Measurements from ENCODE around the gene TWNK. TPM values are rescaled to one million over a fixed set of nuclear protein-coding genes. Genes with fewer than 3 reads are reported as not detected.

The TWNK gene
- total RNA-seq, 1 donor from 2014 or later, result 5.1 TPM

DNA sequence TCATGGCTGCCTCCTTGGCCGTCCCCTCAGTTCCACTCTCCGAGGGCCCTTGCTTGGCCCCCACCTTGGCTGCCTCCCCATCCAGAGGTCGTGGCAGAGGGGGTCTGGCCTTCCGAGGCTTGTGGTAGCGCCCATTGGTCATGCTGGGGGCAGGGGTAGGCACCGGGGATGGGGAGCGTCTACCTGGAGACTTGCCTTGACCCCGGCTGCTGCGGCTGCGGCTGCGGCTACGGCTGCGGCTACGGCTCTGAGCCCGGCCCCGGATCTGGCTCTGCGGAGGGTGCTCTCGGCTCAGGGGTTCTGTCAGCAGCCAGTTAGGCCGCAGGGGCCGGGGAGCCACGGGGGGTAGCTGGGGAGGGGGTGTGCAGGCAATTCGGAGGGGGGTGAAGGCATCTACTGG lies 23.0 kb downstream of the TWNK start:
- no peak for DNase-seq (ENCODE audit: low read depth)

DNA sequence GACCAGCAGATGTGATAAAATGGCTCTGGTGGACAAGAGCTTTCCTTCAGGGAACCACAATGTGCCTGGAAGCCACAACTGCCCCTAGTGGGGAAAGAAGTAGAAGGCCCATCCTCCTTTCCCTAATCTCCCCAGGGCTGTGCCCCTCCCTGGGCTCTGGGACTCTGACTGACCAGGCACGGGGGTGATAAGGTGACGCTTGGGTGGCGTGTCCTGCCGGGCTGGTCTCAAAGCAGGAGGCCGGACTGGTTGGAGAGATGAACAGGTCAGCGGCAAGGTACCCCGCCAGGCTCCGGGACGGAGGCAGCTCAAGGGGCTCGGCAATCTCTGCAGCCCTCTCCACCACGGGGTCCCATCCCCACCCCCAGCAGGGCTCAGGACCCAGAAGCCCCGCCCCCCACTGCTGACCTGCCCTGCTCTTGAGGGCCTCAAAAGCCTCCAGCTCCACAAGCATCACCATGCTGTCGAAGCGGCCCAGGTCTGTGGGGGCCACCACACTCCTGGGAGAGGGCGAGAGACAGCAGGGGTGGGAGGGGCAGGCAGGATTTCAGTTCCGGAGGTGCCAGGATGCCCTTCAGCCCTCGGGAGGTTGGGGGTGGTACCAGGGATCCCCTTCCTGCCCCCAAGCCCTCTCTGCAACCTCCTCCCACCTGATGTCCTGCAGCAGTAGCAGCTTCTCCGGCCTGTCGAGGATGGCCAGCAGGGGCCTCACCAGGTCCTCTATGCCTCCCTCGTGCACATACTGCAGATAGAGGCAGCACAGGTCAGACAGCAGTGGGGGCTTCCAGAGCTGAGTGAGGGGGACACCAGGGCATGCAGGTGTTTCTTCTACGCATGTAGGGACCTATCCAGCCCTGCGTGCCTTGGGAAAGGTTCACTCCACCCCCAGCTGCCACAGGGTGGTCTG lies 24.4 kb downstream of the TWNK start:
- peak; percentile 54 for DNase-seq (ENCODE audit: low read depth)

DNA sequence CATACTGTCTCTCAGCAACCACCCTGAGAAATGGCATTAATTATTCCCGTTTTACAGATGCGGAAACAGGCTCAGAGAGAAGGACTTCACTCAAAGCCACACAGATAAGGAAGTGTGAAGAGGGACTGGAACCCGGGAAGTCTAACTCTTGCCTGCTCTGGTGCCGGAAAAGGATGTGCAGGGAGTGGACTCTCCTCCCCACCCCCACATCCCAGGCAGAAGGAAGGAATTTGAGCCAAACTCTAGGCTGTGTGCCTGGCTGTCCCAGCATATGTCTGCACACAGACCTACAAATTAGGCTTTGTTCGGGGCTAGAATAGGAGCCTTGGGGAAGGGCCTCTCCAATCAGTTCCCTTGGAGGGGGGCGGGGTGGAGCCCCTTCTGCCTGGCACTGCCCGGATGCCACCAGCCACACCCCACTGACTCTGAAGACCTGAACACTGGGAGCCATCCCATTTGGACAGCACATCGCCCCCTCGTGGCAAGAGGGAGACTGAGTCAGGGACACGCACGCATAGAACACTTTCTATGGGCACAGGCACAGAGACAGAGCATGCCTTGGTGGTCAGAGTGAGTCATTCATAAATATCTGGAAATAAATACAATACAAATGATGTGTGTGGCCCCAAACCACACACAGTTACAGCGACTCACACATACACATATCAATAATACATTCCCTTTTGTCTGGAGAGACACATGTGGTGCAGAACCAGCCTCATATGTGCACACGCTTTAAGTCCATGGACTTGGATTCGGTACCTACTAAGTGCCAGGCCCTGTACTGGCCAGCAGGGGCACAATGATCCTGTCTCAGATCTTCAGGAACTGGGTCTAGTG lies 25.4 kb downstream of the TWNK start:
- peak; percentile 99 for DNase-seq (ENCODE audit: low read depth)

DNA sequence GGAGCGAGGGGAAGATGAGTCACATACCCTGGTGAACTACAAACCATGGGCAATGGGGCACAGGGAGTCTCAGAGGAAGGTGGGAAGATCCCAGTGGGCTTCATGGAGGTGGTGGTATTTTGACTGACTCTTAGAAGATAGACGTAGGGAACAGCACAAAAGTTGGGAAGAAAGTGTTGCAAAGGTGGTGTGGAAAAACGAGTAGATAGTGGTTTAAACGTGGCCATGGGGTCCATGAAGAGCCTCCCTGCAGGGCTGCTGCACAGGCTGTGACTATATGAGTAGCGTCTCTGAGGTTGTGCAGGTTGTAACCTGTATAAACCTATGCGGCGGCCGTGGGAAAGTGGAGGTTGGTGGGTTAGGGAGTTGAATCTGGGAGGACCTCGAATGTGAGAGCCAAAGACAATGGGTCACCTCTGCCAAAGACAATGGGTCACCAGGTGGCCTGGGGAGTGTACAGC lies 26.1 kb downstream of the TWNK start:
- DNase-seq (ENCODE audit: low read depth), result no peak

DNA sequence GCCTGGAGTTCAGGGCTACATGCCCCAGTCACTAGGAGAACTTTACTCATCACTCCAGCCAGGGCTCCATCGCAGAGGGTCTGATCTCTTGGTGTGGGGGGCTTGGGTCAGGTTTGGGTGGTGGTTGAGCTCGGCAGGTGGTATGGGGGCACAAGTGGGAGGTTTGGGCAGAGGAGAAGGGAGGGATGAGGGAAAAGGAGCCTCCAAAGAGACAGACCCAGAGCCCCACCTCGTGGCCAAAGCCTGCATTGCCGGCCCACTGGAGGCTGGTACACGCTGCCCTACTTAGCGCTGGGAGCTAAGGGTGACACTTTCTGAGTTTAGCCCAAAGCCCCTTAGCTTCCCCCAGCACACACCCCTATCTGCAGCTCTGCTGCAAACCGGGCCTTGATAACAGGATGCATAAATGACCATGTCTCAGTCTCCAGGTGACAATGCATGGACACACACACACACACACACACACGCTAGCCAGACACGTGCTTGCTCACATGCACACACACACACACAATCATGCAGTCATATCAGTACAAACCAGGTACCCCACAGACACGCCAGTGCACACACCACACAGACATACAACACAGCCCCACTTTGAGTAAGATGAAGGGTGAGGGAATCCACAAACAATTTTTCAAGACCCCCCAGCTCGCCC lies 27.0 kb downstream of the TWNK start:
- peak; percentile 75 for DNase-seq (ENCODE audit: low read depth)

DNA sequence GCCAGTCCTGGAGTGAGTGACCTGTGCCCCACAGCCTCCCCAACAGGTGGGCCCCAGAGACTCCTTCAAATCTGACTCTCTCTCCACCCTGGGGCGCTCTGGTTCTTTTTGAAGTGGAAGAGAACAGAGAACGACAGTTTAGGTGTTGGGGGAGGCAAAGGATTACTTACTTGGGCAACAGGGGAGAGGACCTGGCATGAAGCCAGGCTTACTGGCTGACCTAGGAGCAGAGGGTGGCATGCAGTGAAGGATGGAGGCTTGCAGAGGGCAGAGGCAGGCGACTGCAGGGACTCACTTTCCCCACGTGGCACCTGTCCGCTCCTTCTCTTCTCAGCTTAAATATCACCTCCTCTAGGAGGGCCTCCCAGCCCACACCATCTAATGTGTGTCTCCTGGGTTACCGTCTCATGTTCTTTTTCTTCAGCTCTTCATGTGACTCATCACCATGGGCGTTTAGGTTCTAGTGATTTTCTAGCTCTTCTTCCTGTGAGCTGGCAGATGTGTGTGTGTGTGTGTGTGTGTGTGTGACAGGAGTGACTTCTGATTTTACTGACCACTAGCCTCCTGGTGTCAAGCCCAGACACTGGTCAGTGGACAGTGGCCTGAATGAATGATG lies 27.7 kb downstream of the TWNK start:
- DNase-seq (ENCODE audit: low read depth), result peak; percentile 71

DNA sequence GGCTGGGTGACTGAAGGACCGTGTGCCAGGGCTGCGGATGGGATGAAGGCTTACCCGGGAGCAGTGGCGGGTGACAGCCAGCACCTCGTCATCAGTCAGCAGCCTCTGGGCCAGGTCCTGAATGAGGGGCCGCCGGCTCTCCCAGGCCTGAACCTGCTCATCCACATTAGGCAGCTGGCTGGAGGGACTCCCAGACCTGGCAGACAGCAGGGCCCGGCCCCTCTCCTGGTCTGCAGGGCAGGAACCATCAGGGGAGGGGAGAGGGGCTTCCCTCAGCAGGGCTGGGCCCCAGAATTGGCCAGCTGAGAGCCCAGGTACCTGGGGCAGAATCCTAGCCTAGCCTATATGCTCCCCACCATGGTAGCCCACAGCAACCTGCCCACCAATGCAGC lies 28.2 kb downstream of the TWNK start:
- DNase-seq (ENCODE audit: low read depth), result no peak

DNA sequence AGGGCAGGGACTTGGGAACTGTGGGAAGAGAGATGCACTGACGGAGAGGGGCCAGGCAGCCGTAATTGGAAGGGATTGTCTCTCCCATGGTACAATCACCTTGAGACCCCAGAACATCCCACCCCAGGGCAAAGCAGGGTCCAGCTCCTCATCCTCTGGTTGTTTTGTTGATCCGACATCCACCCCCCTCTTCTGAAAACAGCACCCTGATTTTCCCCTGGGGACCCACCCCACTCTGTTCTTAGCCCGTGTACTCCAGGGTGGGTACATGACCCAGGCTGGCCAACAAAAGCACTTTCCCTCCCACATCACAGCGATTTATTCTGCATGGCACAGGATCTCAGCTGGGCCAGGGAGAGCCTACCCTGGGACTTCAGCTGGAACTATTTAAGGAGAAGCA lies 29.5 kb downstream of the TWNK start:
- no peak for DNase-seq (ENCODE audit: low read depth)

DNA sequence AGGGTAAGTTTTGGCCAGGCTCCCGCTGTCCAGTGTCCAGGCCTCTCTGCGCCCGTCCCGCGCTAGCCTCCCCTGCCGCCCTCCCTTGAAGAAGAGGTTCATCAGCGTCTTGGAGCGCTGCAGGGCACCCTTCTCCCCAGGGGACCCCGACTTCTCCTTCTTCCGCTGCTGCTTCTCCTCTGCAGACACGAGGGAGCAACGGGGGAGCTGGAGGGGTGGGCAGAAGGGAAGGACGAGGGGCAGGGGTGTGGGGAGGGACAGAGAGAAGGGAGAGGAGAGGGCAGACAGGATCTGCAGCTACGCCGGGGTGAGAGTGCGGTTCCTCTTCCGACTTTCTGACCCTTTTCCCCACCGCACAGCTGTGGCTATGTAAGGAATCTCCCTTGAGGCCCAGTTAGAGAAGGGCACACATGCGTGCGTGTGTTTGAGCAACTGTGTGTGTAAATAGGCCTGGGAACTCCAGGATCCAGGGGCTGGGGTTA lies 30.8 kb downstream of the TWNK start:
- DNase-seq (ENCODE audit: low read depth), result no peak

DNA sequence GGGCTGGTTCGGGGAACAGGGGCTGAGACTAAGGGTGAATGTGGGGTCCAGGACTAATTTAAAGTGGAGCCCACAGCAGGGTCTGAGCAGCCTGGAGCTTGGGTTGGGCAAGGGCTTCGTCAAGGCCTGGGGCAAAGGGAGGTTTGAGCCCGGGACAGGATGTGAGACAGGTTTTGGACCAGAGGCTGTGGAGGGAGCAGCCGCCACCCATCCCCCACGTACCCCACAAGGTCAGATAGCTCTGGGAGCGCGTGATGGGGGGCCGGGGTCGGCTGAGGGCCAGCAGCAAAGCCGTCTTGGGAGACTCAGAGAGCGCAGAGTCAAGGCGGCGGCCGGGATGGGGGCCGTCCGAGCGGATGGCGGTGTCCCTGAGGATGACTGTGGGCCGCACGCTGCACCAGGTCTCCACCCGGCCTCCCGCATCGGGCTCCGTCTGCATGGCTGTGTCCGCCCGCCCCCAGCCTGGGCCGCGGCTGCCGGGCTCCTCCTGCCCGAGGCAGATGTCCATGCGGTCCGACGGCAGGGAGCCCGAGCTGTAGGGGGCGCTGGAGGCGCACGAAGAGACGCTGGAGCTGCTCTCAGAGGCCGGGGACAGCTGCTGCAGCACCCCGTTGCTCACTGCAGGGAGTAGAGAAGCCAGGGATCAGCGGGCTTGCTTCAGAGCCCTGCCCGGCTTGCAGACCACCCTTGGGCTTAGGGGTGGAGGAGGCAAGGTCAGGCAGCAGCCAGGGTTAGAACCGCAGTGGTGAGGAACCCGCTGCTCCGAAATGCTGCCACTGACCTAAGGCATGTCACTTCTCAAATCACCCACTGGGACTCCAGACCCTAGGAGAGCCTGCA lies 31.5 kb downstream of the TWNK start:
- peak; percentile 93 for DNase-seq (ENCODE audit: low read depth)

DNA sequence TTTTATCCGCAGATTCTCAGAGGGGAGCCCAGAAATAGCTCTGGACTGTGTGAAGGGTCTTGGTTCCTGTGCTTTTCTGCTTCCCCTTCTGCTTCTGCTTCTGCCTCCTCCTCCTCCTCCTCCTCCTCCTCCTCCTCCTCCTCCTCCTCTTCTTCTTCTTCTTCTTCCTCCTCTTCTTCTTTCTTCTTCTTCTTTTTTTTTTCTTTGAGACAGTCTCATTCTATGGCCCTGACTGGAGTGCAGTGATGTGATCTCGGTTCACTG lies 32.0 kb downstream of the TWNK start:
- no peak for DNase-seq (ENCODE audit: low read depth)

DNA sequence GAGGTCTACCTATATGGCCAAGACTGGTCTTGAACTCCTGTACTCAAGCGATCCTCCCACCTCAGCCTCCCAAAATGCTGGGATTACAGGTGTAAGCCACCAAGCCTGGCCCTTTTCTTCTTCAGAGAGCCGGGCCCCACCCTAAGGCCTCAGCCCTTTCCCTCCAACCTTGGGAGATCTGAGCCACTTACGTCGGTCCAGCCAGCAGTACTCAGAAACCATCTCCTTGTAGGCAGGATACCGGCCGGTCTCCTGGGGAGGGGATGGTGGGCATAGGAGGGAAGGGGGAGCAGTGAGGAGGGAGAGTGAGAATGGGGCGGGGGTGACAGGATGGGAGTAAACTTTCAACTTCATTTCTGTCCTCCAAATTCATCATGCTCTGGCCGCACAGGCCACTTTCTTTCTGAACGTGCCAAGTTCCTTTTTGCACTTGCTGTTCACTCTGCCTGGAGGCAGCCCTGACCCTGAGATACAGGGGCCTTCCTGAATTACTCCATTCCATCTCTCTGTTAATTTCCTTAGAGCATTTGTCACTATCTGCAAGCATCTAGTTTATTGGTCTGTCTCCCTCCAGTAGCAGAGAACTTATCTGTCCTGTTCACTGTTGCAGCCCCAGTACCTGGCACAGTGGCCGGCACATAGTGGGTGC lies 33.2 kb downstream of the TWNK start:
- DNase-seq (ENCODE audit: low read depth), result no peak

DNA sequence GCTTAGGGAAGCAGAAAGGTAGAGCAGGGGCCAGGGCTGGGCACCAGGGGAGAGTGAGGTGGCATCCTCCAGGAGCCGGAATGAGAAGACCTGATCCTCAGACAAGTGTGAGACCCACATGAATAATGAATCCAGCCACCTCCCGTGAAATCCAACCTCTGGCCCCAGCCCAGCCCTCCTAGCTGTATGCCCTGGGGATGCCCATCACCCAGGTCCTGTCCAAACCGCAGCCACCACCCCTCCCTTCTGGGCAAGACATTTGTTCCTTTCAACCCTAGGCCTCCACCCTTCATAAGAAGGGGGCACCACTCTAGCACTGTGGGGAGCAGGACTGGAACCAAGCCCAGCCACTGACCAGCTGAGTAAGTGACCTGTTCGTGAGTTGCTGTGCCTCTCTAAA lies 33.9 kb downstream of the TWNK start:
- peak; percentile 65 for DNase-seq (ENCODE audit: low read depth)

DNA sequence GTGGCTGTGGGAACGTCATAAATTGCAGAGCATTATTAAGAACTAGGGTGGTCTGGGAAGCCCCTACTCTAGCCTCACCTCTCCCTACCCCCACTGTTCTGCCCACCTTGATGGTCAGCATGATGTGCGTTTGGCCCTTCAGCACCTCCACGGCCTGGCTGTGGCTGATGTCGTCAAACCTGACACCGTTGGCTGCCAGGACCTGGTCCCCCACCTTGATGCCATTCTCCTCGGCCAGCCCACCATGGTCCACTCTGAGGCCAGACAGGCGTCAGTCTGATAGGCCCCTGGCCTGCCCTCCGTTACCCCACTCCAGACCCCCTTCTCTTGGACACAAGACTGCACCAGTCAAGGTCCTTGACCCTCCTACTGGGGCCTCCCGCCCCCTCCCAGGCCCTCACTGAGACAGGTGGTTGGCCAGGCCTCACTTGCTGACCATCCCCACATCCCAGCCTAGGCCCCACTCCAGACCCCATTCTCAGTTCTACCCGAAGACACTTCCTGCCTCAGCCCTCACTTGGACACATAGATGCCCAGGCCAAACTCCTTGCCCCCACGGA lies 34.4 kb downstream of the TWNK start:
- DNase-seq (ENCODE audit: low read depth), result no peak

DNA sequence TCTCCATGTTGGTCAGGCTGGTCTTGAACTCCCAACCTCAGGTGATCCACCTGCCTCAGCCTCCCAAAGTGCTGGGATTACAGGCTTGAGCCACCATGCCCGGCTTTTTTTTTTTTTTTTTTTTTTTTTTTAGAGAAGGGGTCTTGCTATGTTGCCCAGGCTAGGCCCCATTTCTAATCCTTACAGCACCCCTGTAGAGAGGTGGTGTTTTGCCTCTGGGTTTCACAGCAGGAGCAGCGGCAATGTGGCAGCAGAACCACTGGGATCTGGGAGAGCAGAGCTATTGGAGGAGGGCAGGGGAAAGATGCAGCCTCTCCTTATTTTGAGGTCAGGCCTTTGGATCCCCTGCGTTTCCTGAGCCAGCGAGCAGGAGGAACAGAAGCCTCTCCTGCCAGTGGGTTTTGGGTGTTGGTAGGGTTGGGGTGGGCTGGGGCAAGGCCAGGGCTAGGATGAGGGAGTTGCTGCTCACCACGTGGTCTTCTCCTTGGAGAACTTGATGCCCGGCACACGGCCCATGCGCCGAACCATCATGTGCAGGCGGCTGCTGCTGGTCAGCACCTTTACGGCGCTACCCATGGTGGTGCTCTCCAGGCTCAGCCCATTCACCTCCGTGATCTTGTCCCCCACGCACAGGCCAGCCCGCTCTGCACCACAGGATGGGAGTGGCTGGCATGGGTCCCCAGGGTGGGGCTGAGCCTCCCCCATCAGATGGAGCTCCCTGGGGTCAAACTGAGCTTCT lies 35.8 kb downstream of the TWNK start:
- DNase-seq (ENCODE audit: low read depth), result no peak

DNA sequence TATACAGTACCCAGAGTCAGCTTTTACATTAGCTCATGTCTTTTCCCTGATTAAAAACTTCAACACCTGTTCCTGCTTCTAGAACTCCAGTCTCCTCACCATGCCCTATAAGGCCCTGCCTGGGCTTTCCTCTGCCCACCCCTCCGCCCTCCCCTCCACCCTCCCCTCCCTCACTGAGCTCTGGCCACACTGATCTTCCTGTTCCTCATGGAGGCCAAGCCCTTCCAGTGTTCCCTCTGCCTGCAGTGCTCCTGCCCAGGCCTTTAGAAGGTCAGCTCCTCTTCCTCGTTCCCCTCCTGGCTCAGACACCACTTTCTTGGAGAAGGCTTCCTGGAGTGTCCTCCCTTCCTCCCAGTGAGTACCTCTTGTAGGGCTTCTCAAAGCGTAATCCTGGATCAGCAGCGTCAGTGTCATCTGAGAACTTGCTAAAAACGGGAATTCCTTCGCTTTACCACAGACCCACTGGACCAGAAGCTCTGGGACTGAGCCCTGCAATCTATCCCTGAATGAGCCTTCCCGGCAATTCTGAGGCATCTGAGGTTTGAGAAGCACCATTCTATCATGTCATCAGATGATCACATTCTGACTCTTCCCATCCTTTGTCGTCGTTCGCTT lies 39.9 kb downstream of the TWNK start:
- no peak for DNase-seq (ENCODE audit: low read depth)

DNA sequence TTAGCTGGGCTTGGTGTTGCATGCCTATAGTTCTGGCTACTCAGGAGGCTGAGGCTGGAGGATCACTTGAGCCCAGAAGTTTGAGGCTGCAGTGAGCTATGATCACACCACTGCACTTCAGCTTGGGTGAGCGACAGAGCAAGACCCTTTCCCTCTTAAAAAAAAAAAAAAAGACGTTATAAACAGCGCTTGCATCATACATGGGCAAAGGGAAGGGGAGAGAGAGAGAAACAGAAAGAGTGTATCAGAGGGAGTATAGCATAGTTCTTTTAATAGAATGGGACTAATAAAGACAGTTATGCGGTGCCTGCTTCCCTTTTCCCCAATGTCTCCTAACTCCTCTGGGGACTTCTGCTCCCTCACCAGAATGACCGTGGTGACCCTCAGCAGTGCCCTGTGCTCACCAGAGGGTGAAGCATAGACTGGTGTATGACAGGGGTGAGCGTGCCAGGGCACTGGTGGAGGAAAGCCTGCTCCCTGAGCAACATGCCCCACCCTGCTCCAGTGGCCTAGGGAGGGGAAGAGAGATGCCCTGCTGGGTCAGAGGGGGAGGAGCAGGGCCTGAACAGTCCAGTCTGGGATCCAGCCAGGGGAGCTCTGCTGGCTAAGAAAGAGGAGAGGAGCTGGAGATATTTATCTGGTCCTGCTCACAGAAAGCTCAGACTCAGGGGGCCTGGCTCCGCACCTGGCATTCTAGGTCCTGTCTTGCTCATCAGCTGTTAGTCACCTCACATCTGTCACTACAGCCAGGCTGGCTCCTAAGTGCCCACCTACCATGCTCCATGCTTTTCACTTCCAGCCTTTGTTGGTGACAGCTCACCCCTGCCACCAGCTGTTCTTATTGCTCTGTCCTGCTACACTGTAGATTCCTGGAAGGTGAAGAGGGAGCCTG lies 41.3 kb downstream of the TWNK start:
- DNase-seq (ENCODE audit: low read depth), result peak; percentile 73
